ENCODE data around the gene NBEAL2.

NBEAL2 gene

GRCh38 chr3:47002171-47003055 lies 22.9 kb downstream of the NBEAL2 start:
- no peak for DNase-seq

GRCh38 chr3:47003056-47003410 lies 23.6 kb downstream of the NBEAL2 start:
- DNase-seq = no peak

- no peak for DNase-seq
Measured at GRCh38 chr3:47003461-47004368, 24.2 kb downstream of the NBEAL2 start.

- no peak for DNase-seq
Measured at GRCh38 chr3:47004369-47005211, 25.1 kb downstream of the NBEAL2 start.

- DNase-seq = no peak
Measured at GRCh38 chr3:47005212-47006144, 26.0 kb downstream of the NBEAL2 start.

GRCh38 chr3:47006145-47006651 lies 26.7 kb downstream of the NBEAL2 start:
- no peak for DNase-seq

GRCh38 chr3:47007001-47007400 lies 27.5 kb downstream of the NBEAL2 start:
- no peak for DNase-seq

GRCh38 chr3:47007482-47008233 lies 28.2 kb downstream of the NBEAL2 start:
- no peak for DNase-seq

- no peak for DNase-seq
Measured at GRCh38 chr3:47008234-47008796, 28.8 kb downstream of the NBEAL2 start.

GRCh38 chr3:47008851-47009224 lies 29.4 kb downstream of the NBEAL2 start:
- no peak for DNase-seq

- peak; percentile 95 for DNase-seq
Measured at GRCh38 chr3:47009225-47010110, 30.0 kb downstream of the NBEAL2 start.

- no peak for DNase-seq
Measured at GRCh38 chr3:47010111-47010712, 30.7 kb downstream of the NBEAL2 start.

GRCh38 chr3:47010910-47011309 lies 31.4 kb downstream of the NBEAL2 start:
- no peak for DNase-seq

- no peak for DNase-seq
Measured at GRCh38 chr3:47011371-47011770, 31.9 kb downstream of the NBEAL2 start.

GRCh38 chr3:47012342-47013230 lies 33.1 kb downstream of the NBEAL2 start:
- DNase-seq = no peak

GRCh38 chr3:47013231-47013630 lies 33.8 kb downstream of the NBEAL2 start:
- DNase-seq = no peak

- DNase-seq = no peak
Measured at GRCh38 chr3:47014036-47014435, 34.6 kb downstream of the NBEAL2 start.

GRCh38 chr3:47015151-47015550 lies 35.7 kb downstream of the NBEAL2 start:
- DNase-seq = no peak

All from left hindlimb (tissue), 1 donor.